Sigmoid colon (tissue), 7 donors: ENCODE data around the gene EFR3B. TPM values are rescaled to one million over a fixed set of nuclear protein-coding genes. Genes with fewer than 3 reads are reported as not detected.

Experiments used
- DNase-seq: peaks from one replicate; pipeline ENCODE4 v3.0.0-alpha.2; 2019
- H3K27ac ChIP-seq, 4 donors: fragments of 200-600 bp; sonication (generic); one replicate each; pipeline ENCODE4 v1.5.1; 2016 to 2019; ENCODE audit warnings: mild to moderate bottlenecking in 1 of 4
- H3K27me3 ChIP-seq, 3 donors: fragments of 200-600 bp; sonication (generic); one replicate each; pipeline ENCODE4 v1.5.1; 2019; ENCODE audit warnings: mild to moderate bottlenecking in 1 of 3
- H3K36me3 ChIP-seq, 4 donors: fragments of 200-600 bp; sonication (generic); one replicate each; pipeline ENCODE4 v1.5.1; 2016 to 2019
- H3K4me1 ChIP-seq, 4 donors: fragments of 200-600 bp; sonication (generic); one replicate each; pipeline ENCODE4 v1.5.1; 2017 to 2019
- H3K4me3 ChIP-seq, 4 donors: fragments of 200-600 bp; sonication (generic); one replicate each; pipeline ENCODE4 v1.5.1; 2017 to 2019; ENCODE audit warnings: mild to moderate bottlenecking in 2 of 4, moderate library complexity in 1 of 4
- H3K9me3 ChIP-seq, 4 donors: fragments of 200-600 bp in 3 of 4; sonication (generic) in 3 of 4; one replicate each; pipeline versions ENCODE4 v1.5.1 to v1.6.1; 2013 to 2019
- EP300 ChIP-seq, 4 donors: sonication (generic); formaldehyde crosslinking; IDR thresholded peaks; one replicate each; pipeline ENCODE4 v1.6.1; 2017; ENCODE audit warnings: antibody characterized with exemption in 4 of 4
- POLR2A ChIP-seq, 2 donors: fragments of 450-650 bp; IDR thresholded peaks; one replicate each; pipeline ENCODE4 v1.6.1; 2016; ENCODE audit warnings: antibody characterized with exemption in 2 of 2, mild to moderate bottlenecking in 2 of 2, moderate library complexity in 2 of 2
- POLR2AphosphoS5 ChIP-seq, 4 donors: sonication (generic); formaldehyde crosslinking; IDR thresholded peaks; one replicate each; pipeline ENCODE4 v1.6.1; 2017; ENCODE audit warnings: antibody characterized with exemption in 4 of 4
- WGBS, 2 donors: extraction: QIAGEN DNeasy Blood & Tissue Kit; methylation state at CpG; one replicate each; pipeline ENCODE4 v1.1.7; 2013; 5-methylcytosine and 5-hydroxymethylcytosine counted together
- intact Hi-C: fragments of 100-400 bp; cut with DNase I; formaldehyde crosslinking; loops from one replicate; pipeline ENCODE4 v1.15.1; 2023
- polyA plus RNA-seq, 3 donors: library from polyadenylated mRNA; stranded (reverse); fragments of 200-250 nt; gene quantifications; one replicate each; pipeline ENCODE4 v1.2.3, GENCODE V29; 2013
- total RNA-seq, 4 donors: library from RNA; depleted of rRNA; stranded (reverse); fragments of >200 nt; gene quantifications; one replicate each; pipeline ENCODE4 v1.1.0, GENCODE V29; 2016
- TF ChIP-seq, protein P1 (sequence below), 4 experiments: fragments of 450-650 bp in 3 of 4; fragments of 200-600 bp in 1 of 4; IDR thresholded peaks; one replicate each; pipeline ENCODE4 v1.5.1; 2016 to 2019; ENCODE audit warnings: antibody characterized with exemption in 4 of 4, mild to moderate bottlenecking in 3 of 4, moderate library complexity in 2 of 4
- donor health status: healthy with polysubstance abuse.
- donor health status: Bipolar disorder and iron deficiency.
- donor health status: healthy.

EFR3B gene
- total and polyA plus RNA-seq, 7 donors, result under 0.01 to 1.9 (median 0.50) TPM

DNA sequence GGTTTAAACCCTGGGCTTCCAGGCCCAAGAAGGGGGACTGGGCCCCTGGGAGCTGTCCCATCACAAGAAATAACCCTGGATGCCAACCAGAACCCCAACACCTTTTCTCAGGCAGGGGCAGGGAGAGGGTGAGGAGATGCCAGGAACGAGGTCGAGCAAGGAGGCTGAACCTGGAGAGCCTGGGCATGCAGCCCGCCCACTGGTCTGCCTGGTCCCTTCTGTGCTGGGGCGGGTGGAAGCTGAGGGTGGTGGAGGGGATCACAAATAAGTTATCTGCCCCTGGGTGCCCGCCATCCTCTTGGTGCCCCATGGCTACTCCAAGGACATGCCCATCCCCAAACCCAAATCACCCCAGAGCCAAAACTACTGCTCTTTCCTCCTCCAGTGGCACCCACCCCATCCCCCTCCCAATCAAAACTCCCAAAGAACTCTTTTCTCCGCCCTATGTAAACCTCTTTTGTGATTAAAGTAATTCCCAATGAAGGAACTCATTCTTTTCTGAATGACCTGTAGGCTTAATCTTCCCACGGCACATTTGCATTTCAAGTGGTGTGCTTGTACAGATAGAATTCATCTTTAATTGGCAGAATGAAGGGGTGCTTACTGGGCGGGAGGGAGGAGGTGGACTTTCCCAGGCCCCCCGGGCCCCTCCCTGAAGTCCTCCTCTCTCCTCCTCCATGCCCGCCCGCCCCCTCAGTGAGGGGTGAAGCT, 47.9 kb downstream of the EFR3B start:
- TF ChIP-seq, protein P1, sequence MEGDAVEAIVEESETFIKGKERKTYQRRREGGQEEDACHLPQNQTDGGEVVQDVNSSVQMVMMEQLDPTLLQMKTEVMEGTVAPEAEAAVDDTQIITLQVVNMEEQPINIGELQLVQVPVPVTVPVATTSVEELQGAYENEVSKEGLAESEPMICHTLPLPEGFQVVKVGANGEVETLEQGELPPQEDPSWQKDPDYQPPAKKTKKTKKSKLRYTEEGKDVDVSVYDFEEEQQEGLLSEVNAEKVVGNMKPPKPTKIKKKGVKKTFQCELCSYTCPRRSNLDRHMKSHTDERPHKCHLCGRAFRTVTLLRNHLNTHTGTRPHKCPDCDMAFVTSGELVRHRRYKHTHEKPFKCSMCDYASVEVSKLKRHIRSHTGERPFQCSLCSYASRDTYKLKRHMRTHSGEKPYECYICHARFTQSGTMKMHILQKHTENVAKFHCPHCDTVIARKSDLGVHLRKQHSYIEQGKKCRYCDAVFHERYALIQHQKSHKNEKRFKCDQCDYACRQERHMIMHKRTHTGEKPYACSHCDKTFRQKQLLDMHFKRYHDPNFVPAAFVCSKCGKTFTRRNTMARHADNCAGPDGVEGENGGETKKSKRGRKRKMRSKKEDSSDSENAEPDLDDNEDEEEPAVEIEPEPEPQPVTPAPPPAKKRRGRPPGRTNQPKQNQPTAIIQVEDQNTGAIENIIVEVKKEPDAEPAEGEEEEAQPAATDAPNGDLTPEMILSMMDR (IDR thresholded peaks at IDR 0.05), result no peak
- TF ChIP-seq POLR2A (IDR thresholded peaks at IDR 0.05), result no peak
- TF ChIP-seq POLR2AphosphoS5 (IDR thresholded peaks at IDR 0.05), result no peak
- no peak for TF ChIP-seq EP300 (IDR thresholded peaks at IDR 0.05)
- Histone ChIP-seq H3K9me3 (no peaks in the 10 kb centered on the region), H3K36me3 (no peaks in the 10 kb centered on the region), H3K27me3 (no peaks in the 10 kb centered on the region), H3K4me1 (no peaks in the 10 kb centered on the region), H3K27ac (no peak overlapping the region), H3K4me3 (no peak overlapping the region)
- WGBS, 2 donors, result 84 to 87% methylated on average over 11 of the region's 11 CpGs
- no peak for DNase-seq
- intact Hi-C loops, result no loop called here

DNA sequence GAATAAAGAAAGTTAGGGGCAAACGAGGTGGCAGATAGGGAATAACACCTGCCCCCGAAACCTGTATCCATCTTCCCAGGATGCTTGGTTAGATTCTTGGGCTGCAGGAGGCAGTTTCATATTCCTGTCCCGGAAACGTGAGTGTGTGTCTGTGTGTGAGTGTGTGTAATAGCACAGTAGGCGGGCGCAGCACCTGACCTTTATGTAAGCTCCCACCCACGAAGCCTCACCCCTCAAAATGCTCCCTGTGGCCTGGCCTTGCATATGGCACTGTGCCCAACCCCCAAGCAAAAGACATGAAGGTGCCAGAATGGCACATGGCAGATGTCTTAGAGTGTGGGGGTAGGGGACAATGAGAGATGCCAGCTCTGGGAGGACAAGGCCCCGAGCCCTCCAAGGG, 48.9 kb downstream of the EFR3B start:
- no peaks in the 10 kb centered on the region for H3K27me3 ChIP-seq
- no peak overlapping the region for H3K27ac ChIP-seq
- TF ChIP-seq POLR2AphosphoS5 (IDR thresholded peaks at IDR 0.05) (no peak), POLR2A (IDR thresholded peaks at IDR 0.05) (no peak), EP300 (IDR thresholded peaks at IDR 0.05) (no peak)
- TF ChIP-seq, protein P1 (IDR thresholded peaks at IDR 0.05), result no peak
- WGBS, 2 donors, result 86 to 88% methylated on average over 8 of the region's 8 CpGs
- no peak overlapping the region for H3K4me3 ChIP-seq
- H3K36me3 ChIP-seq, result no peaks in the 10 kb centered on the region
- H3K9me3 ChIP-seq, result no peaks in the 10 kb centered on the region
- intact Hi-C loops, result no loop called here
- DNase-seq, result no peak
- no peaks in the 10 kb centered on the region for H3K4me1 ChIP-seq

DNA sequence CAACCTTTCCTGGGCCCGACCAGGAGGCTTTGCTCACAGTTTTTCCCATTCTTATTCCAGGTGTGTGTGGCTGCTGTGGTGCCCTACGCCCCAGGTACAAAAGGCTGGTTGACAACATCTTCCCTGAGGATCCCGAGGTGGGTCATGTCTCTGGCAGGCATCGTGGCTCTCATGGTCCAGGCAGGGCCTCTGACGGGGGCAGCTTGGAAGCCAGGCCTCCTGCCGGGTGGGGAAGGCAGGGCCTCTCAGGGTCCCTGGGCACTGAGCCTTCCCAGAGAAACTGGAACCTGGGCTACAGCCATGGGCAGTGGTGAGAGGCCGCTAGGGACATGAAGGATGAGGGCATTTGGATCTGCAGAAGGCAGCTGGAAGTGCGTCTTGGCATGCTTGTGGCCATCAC, 49.4 kb downstream of the EFR3B start:
- TF ChIP-seq POLR2A (IDR thresholded peaks at IDR 0.05), result no peak
- TF ChIP-seq, protein P1 (IDR thresholded peaks at IDR 0.05), result no peak
- no peak for TF ChIP-seq POLR2AphosphoS5 (IDR thresholded peaks at IDR 0.05)
- no peak for TF ChIP-seq EP300 (IDR thresholded peaks at IDR 0.05)
- Histone ChIP-seq H3K27me3 (no peaks in the 10 kb centered on the region), H3K9me3 (no peaks in the 10 kb centered on the region), H3K36me3 (no peaks in the 10 kb centered on the region), H3K27ac (no peak overlapping the region), H3K4me3 (no peak overlapping the region), H3K4me1 (no peaks in the 10 kb centered on the region)
- intact Hi-C loops, result no loop called here
- 90 to 91% methylated on average over 8 of the region's 8 CpGs for WGBS, 2 donors
- no peak for DNase-seq

DNA sequence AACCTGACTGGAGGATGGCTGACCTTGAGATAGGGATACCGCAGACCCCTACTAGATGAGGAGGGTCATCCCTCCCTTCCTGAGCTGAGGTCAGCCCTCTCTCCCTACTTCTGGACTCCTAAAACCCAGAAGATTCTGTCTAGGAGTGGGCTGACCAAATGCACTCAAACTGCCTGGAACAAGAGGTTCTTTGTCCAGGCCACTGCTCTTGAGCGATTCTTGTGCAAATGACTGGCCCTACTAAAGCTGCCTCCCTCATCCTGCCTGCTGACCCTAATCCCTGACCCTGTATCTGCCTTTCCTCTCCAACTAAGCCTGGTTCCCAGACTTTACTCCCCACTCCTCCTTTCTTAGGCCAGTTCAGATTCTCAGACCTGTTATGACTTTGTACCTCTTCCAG, 56.2 kb downstream of the EFR3B start:
- Histone ChIP-seq H3K36me3 (no peaks in the 10 kb centered on the region), H3K4me1 (peaks cover 0 to 19% (median 10%) of the 10 kb centered on the region in 4 donors), H3K9me3 (no peaks in the 10 kb centered on the region), H3K27me3 (no peaks in the 10 kb centered on the region), H3K27ac (peak overlapping the region; percentile 52 to 73 (median 68)), H3K4me3 (no peak overlapping the region)
- no peak for TF ChIP-seq POLR2A (IDR thresholded peaks at IDR 0.05)
- no peak for TF ChIP-seq POLR2AphosphoS5 (IDR thresholded peaks at IDR 0.05)
- TF ChIP-seq, protein P1 (IDR thresholded peaks at IDR 0.05), result no peak
- no peak for TF ChIP-seq EP300 (IDR thresholded peaks at IDR 0.05)
- intact Hi-C loops, result loop anchor here (2.0 kb wide), 1 partner anchor 55 kb away; the partner anchor contains the start of gene EFR3B
- no peak for DNase-seq
- 95% methylated on average over 2 of the region's 2 CpGs for WGBS, 2 donors
